ENCODE results near the gene HAND2.

The HAND2 gene

GRCh38 chr4:173521467-173522159 is 8.4 kb downstream of the HAND2 start:
- DNase-seq, result no peak

- DNase-seq, result no peak
Measured at GRCh38 chr4:173520921-173521466, 9.0 kb downstream of the HAND2 start.

GRCh38 chr4:173519111-173520101 is 10.6 kb downstream of the HAND2 start:
- DNase-seq, result no peak

DNA sequence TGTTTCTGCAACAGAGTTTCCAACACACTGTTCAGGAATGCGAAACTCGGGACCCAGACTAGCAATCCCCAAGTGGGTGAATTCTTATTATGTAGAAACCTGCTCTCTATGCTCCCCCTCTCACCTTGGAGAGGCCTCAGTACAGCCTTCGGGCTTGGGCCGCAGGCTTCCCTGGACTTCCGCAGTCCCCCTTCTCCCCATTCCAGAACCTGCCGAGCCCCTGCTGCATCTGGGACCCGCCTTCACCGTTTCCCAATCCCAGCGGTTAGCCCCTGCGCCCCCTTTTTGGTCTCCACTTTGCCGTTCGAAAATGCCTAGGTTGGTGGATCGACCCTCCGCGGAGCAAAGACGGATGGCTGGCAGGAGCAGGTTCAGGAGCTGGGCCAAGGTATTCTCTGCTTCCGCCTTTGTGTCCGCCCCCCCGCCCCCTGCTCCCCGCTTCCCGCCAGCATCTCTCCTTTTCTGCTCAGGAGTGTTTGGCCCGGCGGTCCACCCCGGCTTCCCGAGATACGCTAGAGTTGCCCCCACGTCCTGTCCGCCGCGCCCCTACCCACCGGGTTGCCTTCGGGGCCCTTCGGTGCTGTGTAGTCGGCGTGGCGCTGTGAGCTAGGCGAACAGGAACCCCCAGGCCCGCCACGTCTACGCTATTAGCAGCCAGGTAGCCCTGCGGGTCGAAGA is 11.5 kb downstream of the HAND2 start:
- DNase-seq, result no peak

DNA sequence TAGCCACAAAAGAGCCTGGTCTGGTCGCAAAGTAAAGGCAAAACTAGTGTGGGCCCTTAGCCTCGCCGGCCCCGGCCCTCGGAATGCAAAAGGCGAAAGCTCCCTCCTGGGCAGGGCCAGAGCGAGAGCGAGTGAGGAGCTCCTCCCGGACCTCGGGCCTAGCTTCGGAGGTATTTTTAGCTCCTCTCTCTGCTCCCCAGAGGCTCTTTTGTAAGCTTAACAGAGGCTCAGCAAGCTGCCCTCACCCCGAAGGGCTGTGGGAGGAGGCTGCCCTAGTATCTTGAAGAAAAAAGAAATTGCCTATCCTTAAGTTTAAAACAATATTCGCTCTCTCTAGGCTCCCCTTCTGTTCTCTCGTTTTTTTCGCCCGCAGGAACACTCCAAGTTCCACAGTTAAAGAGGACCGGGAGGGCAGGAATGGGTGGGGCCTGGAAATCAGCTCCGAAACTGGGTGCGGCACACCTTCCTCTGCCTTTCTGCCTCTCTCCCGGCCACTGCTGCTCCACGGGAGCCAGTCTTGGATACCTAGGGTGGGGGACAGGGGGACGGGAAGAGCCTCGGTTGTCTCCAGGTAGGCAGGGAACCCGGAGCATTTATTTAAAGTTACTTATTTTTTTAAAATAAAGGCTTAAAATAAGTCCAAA is 12.1 kb downstream of the HAND2 start:
- DNase-seq, result no peak

- no peak for DNase-seq
Measured at GRCh38 chr4:173516621-173517524, 13.2 kb downstream of the HAND2 start.

DNA sequence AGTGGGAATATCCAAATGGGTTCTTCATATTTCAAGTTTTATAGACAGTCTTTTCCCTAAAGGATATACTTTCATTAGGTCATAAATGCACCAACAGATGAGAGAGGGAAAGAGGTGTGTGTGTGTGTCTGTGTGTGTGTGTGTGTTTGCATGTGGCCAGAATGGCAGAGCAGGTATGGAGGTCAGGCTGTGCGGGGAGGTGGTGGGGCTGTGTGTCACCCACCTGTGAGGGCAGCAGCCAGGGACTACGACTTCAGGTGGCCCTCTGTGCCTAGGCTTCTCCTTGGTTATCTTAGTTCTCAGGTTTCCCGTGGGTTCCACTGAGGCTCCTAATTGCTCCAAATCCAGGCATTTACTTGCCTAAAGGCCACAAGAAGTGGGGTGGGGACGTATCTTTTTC is 14.6 kb downstream of the HAND2 start:
- DNase-seq, result no peak

DNA sequence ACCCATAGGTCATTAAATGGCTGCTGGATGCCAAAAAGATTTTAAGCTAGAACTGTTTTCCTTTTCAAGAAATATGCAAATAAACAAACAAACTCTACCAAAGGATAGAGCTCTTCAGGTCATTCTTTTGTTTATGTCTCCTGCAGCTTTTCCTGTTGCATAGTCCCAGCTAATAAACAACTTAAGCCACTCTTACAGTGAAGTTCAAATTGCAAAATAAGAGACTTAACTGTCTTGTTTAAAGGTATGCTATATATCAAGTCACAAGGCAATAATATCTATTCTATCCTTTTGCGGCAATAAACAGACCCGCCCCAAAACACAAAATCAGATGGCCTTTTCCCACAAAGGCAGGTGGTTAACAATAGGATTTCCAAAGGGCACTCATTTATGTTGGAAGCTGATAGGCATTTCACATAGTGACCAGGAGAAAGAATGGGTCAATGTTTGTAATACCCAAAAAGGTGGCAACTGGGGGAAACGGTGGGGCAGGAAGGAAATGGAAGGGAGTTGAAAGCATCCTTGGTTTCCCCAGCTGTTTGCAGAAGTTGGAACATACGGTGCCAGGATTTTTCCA is 15.3 kb downstream of the HAND2 start:
- DNase-seq, result no peak

DNA sequence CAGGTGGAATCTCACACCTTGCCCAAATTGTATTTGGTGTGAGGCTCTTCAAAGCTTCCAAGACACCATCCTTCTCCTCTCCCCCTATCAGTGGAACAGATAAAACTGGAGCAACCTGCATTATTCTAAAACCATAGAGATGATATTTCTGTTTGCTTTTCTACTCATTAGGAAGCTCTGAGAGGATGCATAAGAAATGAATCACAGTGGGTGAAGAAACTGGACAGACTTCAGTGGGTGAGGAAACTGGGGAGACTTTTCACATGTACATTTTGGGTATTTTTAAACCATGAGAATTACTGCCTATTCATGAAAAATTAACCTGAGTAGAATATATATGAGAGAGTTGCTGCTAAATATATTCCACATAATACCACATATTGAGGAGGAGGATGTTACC is 16.4 kb downstream of the HAND2 start:
- DNase-seq, result no peak

DNA sequence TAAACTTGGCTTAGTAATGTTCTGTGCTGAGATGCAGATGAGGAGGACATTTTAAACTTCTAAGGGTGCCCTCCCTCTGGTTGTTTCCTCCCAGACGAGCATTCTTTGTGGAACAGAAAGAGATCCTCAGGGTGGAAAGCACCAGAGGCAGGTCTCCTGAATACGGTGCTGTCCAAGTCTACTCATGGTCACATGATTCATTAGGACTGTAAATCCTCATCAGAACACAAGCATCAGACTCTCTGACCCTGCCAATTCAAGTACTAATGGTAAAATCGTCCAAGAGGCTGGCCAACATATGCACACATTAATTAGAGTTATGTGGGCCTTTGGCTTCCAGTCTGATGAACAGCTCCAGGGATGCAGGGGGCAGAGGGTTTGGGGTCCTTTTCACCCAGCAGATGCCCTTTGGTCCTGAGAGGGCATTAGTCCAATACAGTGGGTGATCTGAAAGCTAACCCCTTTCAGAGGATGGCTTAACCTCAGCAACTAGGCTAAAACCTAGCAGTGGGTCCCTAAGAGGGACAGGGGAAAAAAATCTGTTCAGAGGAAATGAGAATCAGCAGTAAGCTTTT is 18.2 kb downstream of the HAND2 start:
- DNase-seq, result no peak

DNA sequence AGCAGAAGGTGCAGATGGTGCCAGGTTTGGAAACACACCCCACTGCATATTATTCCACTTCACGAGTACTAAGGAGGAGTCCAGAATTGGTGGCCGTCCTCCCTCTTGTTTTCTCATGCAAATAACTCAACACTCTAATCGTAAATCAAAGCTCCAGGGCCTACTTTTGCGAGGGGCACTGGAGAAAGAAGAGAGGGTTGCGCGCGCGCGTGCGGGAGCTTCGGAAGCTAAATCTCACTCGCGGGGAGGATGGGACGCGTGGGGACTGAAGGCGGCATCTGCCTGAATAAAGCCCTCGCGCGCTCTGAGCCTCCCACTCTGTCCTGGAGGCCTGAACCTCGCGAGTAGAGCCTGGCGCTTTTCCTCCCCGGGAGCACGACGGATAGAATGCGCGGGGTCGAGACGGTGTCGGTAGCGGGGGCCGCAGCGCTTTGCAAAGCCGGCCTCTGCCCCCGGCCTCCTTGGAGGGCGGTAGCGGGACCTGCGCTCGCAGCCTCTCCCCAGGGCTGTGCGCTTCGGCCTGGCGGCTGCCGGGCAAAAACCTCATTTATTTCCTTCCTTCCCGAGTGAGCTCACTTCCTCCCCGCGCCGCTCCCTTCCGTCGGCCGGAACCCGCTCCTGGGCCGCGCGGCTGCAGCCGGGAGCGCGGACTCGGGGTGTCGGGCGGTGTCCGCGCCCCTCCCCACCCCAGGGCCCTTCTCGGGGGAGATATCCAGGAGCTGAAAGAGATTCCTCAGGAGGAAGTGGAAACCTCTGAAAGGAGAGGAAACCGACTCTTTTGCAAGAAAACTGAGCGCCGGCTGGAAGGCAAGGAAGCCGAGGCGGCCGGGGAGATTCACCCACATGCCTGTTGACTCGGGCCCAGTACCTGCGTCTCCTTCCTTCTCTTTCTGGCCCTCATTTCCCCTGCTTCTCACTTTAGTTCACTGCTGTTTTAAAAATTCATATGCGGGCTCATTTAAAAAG is 20.7 kb downstream of the HAND2 start:
- no peak for DNase-seq

- DNase-seq, result no peak
Measured at GRCh38 chr4:173508386-173509035, 21.5 kb downstream of the HAND2 start.

DNA sequence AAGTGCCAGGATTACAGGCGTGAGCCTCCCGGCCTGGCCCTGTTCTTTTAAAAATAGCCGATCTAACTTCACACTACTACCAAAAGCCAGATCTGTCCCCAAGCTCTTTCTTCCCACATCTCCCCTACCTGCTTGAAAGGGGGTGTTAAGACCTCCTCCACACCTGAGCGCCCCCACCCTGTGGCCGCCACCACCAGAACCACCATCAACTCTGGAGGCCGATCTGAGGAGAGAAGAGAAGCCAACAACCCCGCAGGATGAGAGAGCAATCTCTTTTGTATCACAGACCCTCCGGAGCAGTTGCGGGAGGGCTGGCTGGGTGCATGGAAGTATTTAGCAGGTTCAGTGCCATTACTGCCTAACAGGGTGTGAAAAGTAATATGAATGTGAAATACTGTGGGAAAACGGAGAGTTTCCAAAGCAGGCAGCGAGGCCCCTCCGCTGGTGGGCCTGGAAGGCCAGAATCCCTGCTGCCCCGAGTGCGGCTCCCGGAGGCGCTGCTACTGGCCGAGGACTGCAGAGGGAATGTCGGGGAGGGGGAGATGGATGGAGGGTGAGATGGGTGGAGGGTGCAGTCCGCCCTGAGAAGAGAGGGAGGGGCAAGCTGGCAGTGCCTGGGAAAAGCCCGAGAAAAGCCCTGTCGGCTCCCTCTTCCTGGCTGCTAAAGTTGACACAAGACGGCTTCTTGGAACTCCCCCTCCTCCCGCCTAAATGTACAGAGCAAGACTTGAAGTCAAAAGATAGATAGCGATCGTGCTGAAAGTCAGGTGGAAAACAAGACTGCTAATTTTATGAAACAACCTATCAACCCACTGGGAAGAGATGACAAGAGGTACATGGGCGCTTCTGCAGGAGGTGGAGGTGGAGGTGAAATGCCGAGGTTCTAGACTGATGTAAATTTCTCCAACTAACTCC is 22.3 kb downstream of the HAND2 start:
- no peak for DNase-seq

GRCh38 chr4:173506597-173507211 is 23.3 kb downstream of the HAND2 start:
- DNase-seq, result no peak

DNA sequence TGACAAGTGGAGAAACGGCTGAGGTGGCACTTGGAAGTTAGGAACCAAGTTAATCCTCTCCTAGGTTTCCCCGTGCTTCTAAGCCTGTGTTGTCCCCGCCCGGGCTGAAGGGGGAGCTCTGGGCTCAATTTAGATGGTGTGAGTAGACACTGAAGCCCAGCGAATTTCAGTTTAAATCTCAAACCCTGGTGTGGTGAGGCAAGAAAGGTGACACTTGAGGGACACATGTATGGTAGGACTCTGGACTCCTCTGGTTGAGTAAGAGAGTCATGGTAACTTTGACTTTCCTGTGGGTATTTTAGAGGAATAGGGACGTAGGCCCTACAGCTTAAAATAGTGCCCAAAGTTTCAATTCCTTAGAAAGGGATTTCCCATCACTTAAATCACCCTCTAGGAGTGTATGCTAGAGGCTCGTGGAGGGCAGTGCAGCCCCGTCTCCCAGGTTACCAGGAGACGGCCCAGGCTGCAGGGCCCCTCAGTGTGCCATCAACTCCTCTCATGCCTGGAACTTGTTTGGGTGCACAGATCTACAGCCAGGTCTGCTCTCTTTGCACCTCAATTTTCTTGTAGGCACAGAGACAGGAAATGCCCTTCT is 24.0 kb downstream of the HAND2 start:
- DNase-seq, result peak in 12 of 56 donors; percentile 5 to 62 (median 20)

DNA sequence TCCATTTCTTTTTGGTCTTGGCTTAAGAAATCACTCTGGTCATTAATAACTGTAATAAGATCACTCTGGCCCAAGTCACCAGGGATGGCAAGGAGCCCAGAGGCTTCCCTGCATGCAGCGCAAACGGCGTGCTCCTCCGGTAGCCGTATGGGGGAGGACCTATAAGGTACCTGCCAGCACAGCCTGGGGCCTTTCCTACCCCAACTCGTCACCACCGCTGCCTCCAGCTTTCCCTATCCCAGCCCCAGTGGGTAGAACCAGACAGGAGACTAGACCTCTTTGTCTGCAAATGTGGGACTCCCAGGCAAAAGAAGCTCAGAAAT is 25.9 kb downstream of the HAND2 start:
- no peak for DNase-seq

Data from nucleus accumbens (tissue), 56 donors.